ENCODE results near the gene SNAPIN. TPM values are rescaled to one million over a fixed set of nuclear protein-coding genes. Genes with fewer than 3 reads are reported as not detected.
A peak's percentile ranks its signal among the peaks of the same experiment; 100 is the strongest.

SNAPIN gene
- total RNA-seq, 1 donor from 2014 or later = 40.3 TPM

GRCh38 chr1:153614906-153615305, 43.6 kb upstream of the SNAPIN start:
- TF ChIP-seq CTCF (conservative IDR thresholded peaks at IDR 0.05) = no peak
- H3K27ac Mint-ChIP-seq = peak overlapping the region; percentile 54
- DNase-seq (ENCODE audit: extremely low spot score, unreplicated experiment) = no peak
- no peaks in the 10 kb centered on the region for H3K27me3 Mint-ChIP-seq
- peaks cover 37% of the 10 kb centered on the region for H3K4me1 Mint-ChIP-seq (ENCODE audit: unreplicated experiment)
- peak overlapping the region; percentile 85 for H3K4me3 Mint-ChIP-seq
- H3K36me3 Mint-ChIP-seq = no peaks in the 10 kb centered on the region
- H3K9me3 Mint-ChIP-seq = no peaks in the 10 kb centered on the region

- DNase-seq (ENCODE audit: extremely low spot score, unreplicated experiment) = no peak
- H3K27ac Mint-ChIP-seq = no peak overlapping the region
- H3K9me3 Mint-ChIP-seq = no peaks in the 10 kb centered on the region
- H3K4me1 Mint-ChIP-seq (ENCODE audit: unreplicated experiment) = peaks cover 34% of the 10 kb centered on the region
- no peak for TF ChIP-seq CTCF (conservative IDR thresholded peaks at IDR 0.05)
- no peaks in the 10 kb centered on the region for H3K27me3 Mint-ChIP-seq
- H3K4me3 Mint-ChIP-seq = peak overlapping the region; percentile 85
- H3K36me3 Mint-ChIP-seq = no peaks in the 10 kb centered on the region
Observed at GRCh38 chr1:153615406-153615805, 43.1 kb upstream of the SNAPIN start.

- no peak for TF ChIP-seq CTCF (conservative IDR thresholded peaks at IDR 0.05)
- Mint-ChIP-seq H3K27ac (peak within 1 kb of the TSS; percentile 90), H3K4me3 (peak within 1 kb of the TSS; percentile 85), H3K9me3 (no peaks in the 10 kb centered on the region), H3K27me3 (no peaks in the 10 kb centered on the region), H3K36me3 (no peaks in the 10 kb centered on the region), H3K4me1 (ENCODE audit: unreplicated experiment) (peaks cover 32% of the 10 kb centered on the region)
- no peak for DNase-seq (ENCODE audit: extremely low spot score, unreplicated experiment)
Observed at GRCh38 chr1:153616144-153616916, 42.2 kb upstream of the SNAPIN start, which contains the start of gene S100A14. S100A14 (minus strand) TSS chr1:153616325; CDS start chr1:153615858, 467 bp downstream.

DNA sequence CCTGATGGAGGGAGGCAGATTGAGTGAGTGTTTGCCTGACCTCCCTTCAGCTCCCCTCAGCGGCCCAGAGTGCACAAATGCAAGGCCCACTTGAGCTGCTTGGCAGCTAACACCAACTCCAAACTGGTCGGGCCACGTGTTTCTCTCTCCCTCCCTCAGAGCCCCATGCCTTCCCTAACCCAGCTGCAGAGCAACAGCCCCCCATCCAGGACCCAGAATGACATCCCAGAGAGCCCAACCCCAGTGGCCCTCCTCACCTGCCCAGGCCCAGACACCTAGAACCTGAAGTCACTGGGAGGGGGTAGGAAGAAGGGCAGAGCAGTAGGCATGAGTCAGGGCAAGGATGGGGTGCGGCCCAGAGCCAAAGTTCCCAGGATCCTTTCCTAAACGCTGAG, 41.6 kb upstream of the SNAPIN start:
- peak overlapping the region; percentile 90 for H3K27ac Mint-ChIP-seq
- DNase-seq (ENCODE audit: extremely low spot score, unreplicated experiment) = no peak
- no peaks in the 10 kb centered on the region for H3K27me3 Mint-ChIP-seq
- no peak for TF ChIP-seq CTCF (conservative IDR thresholded peaks at IDR 0.05)
- no peaks in the 10 kb centered on the region for H3K9me3 Mint-ChIP-seq
- peaks cover 27% of the 10 kb centered on the region for H3K4me1 Mint-ChIP-seq (ENCODE audit: unreplicated experiment)
- no peak overlapping the region for H3K4me3 Mint-ChIP-seq
- no peaks in the 10 kb centered on the region for H3K36me3 Mint-ChIP-seq

GRCh38 chr1:153617663-153618062, 40.8 kb upstream of the SNAPIN start:
- peak overlapping the region; percentile 39 for H3K27ac Mint-ChIP-seq

More at GRCh38 chr1:153617663-153618062, 40.8 kb upstream of the SNAPIN start:
- TF ChIP-seq CTCF (conservative IDR thresholded peaks at IDR 0.05) = peak; percentile 70
- Mint-ChIP-seq H3K4me3 (no peak overlapping the region), H3K9me3 (no peaks in the 10 kb centered on the region), H3K36me3 (no peaks in the 10 kb centered on the region), H3K4me1 (ENCODE audit: unreplicated experiment) (peaks cover 23% of the 10 kb centered on the region), H3K27me3 (no peaks in the 10 kb centered on the region)
- DNase-seq (ENCODE audit: extremely low spot score, unreplicated experiment) = no peak

Measured in type B pancreatic cell (in vitro differentiated cells).